Measurements from ENCODE around the gene NDC80.
"Not testable (repeated sequence)": the region's sequence is repeated elsewhere in the genome, so short reads cannot be mapped to it uniquely, and the experiment has no call there.

The NDC80 gene

GRCh38 chr18:2571200-2572170 is at the start of gene NDC80, which contains the start of gene METTL4:
Gene NDC80, plus strand, starts transcription at chr18:2571557. Its CDS starts 1,429 bp downstream, at chr18:2572986.
Gene METTL4, minus strand, starts transcription at chr18:2571505. Its CDS starts 4,289 bp downstream, at chr18:2567216.
- peak; percentile 72 for DNase-seq (ENCODE audit: low read depth)

GRCh38 chr18:2522112-2522511 is 49.2 kb upstream of the NDC80 start:
- no peak for DNase-seq (ENCODE audit: low read depth)

- not testable (repeated sequence) for DNase-seq (ENCODE audit: low read depth)
Measured at GRCh38 chr18:2524794-2525198, 46.6 kb upstream of the NDC80 start.

GRCh38 chr18:2526329-2526728 is 45.0 kb upstream of the NDC80 start:
- no peak for DNase-seq (ENCODE audit: low read depth)

- DNase-seq (ENCODE audit: low read depth): no peak
Measured at GRCh38 chr18:2529154-2529553, 42.2 kb upstream of the NDC80 start.

- no peak for DNase-seq (ENCODE audit: low read depth)
Measured at GRCh38 chr18:2531751-2532150, 39.6 kb upstream of the NDC80 start.

- DNase-seq (ENCODE audit: low read depth): no peak
Measured at GRCh38 chr18:2532797-2533196, 38.6 kb upstream of the NDC80 start.

- DNase-seq (ENCODE audit: low read depth): no peak
Measured at GRCh38 chr18:2534906-2535305, 36.5 kb upstream of the NDC80 start.

GRCh38 chr18:2535419-2535910 is 35.9 kb upstream of the NDC80 start:
- no peak for DNase-seq (ENCODE audit: low read depth)

GRCh38 chr18:2536063-2536462 is 35.3 kb upstream of the NDC80 start:
- DNase-seq (ENCODE audit: low read depth): no peak

- peak; percentile 61 for DNase-seq (ENCODE audit: low read depth)
Measured at GRCh38 chr18:2536493-2536892, 34.9 kb upstream of the NDC80 start.

GRCh38 chr18:2537296-2537695 is 34.1 kb upstream of the NDC80 start:
- DNase-seq (ENCODE audit: low read depth): no peak

GRCh38 chr18:2538236-2538635 is 33.1 kb upstream of the NDC80 start:
- no peak for DNase-seq (ENCODE audit: low read depth)

- no peak for DNase-seq (ENCODE audit: low read depth)
Measured at GRCh38 chr18:2538844-2539243, 32.5 kb upstream of the NDC80 start.

GRCh38 chr18:2540575-2540974 is 30.8 kb upstream of the NDC80 start:
- DNase-seq (ENCODE audit: low read depth): no peak

GRCh38 chr18:2541925-2542563 is 29.3 kb upstream of the NDC80 start:
- not testable (repeated sequence) for DNase-seq (ENCODE audit: low read depth)

GRCh38 chr18:2545155-2545554 is 26.2 kb upstream of the NDC80 start:
- DNase-seq (ENCODE audit: low read depth): no peak

GRCh38 chr18:2547477-2548087 is 23.8 kb upstream of the NDC80 start:
- DNase-seq (ENCODE audit: low read depth): no peak

- no peak for DNase-seq (ENCODE audit: low read depth)
Measured at GRCh38 chr18:2549462-2549861, 21.9 kb upstream of the NDC80 start.

GRCh38 chr18:2551425-2551824 is 19.9 kb upstream of the NDC80 start:
- DNase-seq (ENCODE audit: low read depth): no peak

- no peak for DNase-seq (ENCODE audit: low read depth)
Measured at GRCh38 chr18:2554696-2555095, 16.7 kb upstream of the NDC80 start.

GRCh38 chr18:2555895-2556294 is 15.5 kb upstream of the NDC80 start:
- DNase-seq (ENCODE audit: low read depth): no peak

- DNase-seq (ENCODE audit: low read depth): no peak
Measured at GRCh38 chr18:2557536-2557935, 13.8 kb upstream of the NDC80 start.

All from HS-5 (cell line).